GM18507 (cell line): ENCODE data around the gene OLFM2.

Experiments used
- DNase-seq: peaks from one replicate; pipeline ENCODE4 v3.0.0; 2011; ENCODE audit warnings: low read depth; ENCODE audit not compliant: insufficient read length; ENCODE audit errors: extremely low spot score
- FAIRE-seq: peaks from 2 replicates; lab custom pipeline; 2011; peaks lifted over from hg19 to GRCh38; lab: Jason Lieb, UNC

OLFM2 gene

DNA sequence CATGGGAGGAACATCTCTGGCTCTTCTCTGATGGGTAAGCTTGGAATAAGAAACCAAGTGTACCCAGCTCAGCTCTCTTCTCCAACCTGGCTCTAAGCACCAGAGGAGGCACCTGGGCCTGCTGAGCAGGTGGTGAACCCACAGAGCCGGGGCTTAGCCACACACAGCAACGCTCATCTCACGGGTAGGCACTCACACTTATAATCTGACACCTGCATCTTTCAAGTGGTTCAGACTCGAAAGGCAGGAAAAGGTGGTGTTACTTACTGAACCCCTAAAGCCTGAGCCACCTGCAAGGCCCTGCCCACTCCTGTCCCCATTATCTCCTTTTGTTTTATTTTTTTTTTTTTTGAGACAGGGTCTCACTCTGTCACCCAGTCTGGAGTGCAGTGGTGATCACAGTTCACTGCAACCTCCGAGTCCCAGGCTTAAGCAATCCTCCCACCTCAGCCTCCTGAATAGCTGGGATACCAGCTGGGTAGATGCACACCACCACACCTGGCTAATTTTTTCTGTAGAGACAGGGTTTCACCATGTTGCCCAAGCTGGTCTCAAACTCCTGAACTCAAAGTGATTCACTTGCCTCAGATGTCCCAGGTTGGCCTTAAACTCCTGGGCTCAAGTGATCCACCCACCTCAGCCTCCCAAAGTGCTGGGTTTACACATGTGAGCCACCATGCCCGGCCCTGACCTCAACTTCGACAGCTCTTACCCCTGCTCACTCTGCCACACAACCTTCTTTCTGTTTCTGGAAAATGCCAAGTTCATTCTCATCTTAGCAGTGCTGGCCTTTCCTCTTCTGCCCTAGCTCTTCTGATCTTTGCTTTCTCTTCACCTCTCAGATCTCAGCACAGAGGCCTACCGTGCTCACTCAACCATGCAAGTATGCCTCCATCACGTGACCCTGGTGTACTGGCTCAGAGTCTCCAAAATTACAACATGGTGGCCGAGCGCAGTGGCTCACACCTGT lies 127.2 kb downstream of the OLFM2 start:
- FAIRE-seq (no peak), DNase-seq (no peak)

DNA sequence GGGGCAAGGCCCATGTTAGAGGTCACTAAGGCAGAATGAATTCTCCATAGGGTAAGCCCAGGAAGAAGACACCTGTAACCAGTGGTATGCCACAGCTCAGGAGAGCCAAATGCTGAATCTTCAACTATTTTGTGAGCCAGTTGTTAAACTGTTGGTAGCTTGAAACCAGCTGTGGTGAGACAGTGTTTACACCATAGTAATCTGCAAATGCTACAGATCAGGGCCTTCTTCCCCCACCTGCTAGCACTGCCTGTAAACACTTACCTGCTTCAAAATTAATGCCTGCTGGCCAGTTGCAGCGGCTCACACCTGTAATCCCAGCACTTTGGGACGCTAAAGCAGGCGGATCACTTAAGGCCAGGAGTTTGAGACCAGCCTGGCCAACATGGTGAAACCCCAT lies 129.5 kb downstream of the OLFM2 start:
- FAIRE-seq = no peak
- no peak for DNase-seq
